PC-3 (cell line): Measurements from ENCODE around the gene ASTN2. TPM values are rescaled to one million over a fixed set of nuclear protein-coding genes. Genes with fewer than 3 reads are reported as not detected.
"Not testable (repeated sequence)": the region's sequence is repeated elsewhere in the genome, so short reads cannot be mapped to it uniquely, and the experiment has no call there.

ENCODE experiments used
- ATAC-seq: fragments of 200-7000 bp; cut with Tn5 transposase; 2 replicates; pipeline ENCODE4 v1.9.1; 2020; ENCODE audit warnings: mild to moderate bottlenecking, moderate library complexity
- BruUV-seq: library from RNA; stranded (reverse); fragments of 400-500 nt; replicated peaks from 2 replicates; lab custom pipeline; 2021; lab: Mats Ljungman, UMichigan
- CTCF ChIA-PET: fragments of 300-600 bp; sonication (Branson Sonifier 250); formaldehyde crosslinking; loops from one replicate; lab custom pipeline; 2022; ENCODE audit warnings: antibody characterized with exemption; lab: Charles Lee
- POLR2A ChIA-PET: fragments of 300-600 bp; sonication (Branson Sonifier 250); formaldehyde crosslinking; loops from one replicate; lab custom pipeline; 2022; ENCODE audit warnings: antibody characterized with exemption; ENCODE audit not compliant: unreplicated experiment; lab: Charles Lee
- DNase-seq: peaks from one replicate; pipeline ENCODE4 v3.0.0-alpha.2; 2015
- H2AFZ ChIP-seq: fragments of 300-600 bp; sonication (generic); 2 replicates; pipeline ENCODE4 v1.6.0; 2016; ENCODE audit warnings: antibody characterized with exemption, low read length
- H3F3A ChIP-seq: fragments of 300-600 bp; sonication (generic); one replicate; pipeline ENCODE4 v1.6.0; 2017; ENCODE audit warnings: antibody characterized with exemption, low read length, control low read depth, mild to moderate bottlenecking; ENCODE audit not compliant: unreplicated experiment
- H3K27ac ChIP-seq: fragments of 300-600 bp; sonication (generic); 2 replicates; pipeline ENCODE4 v1.5.1; 2016; ENCODE audit warnings: mild to moderate bottlenecking, low read length
- H3K27me3 ChIP-seq: fragments of 300-600 bp; sonication (generic); 2 replicates; pipeline ENCODE4 v1.6.1; 2016; ENCODE audit warnings: low read length, mixed read lengths
- H3K36me3 ChIP-seq: fragments of 300-600 bp; sonication (generic); 2 replicates; pipeline ENCODE4 v1.6.1; 2016; ENCODE audit warnings: low read depth, mixed run types, low read length, mixed read lengths
- H3K4me1 ChIP-seq: fragments of 300-600 bp; sonication (generic); 2 replicates; pipeline ENCODE4 v1.5.1; 2016; ENCODE audit warnings: low read length; ENCODE audit not compliant: insufficient read depth
- H3K4me2 ChIP-seq: fragments of 300-600 bp; sonication (generic); 2 replicates; pipeline ENCODE4 v1.6.0; 2016; ENCODE audit warnings: low read length
- H3K4me3 ChIP-seq: fragments of 300-600 bp; sonication (generic); 2 replicates; pipeline ENCODE4 v1.5.1; 2016; ENCODE audit warnings: mild to moderate bottlenecking, low read length, mixed read lengths
- H3K79me2 ChIP-seq: fragments of 300-600 bp; sonication (generic); 2 replicates; pipeline ENCODE4 v1.6.1; 2017; ENCODE audit warnings: low read length, mixed read lengths
- H3K9ac ChIP-seq: fragments of 300-600 bp; sonication (generic); 2 replicates; pipeline ENCODE4 v1.6.0; 2016; ENCODE audit warnings: mild to moderate bottlenecking, low read length
- H3K9me2 ChIP-seq: fragments of 300-600 bp; sonication (generic); replicated peaks from 2 replicates; pipeline ENCODE4 v1.6.1; 2016; ENCODE audit warnings: mixed run types, low read length, mixed read lengths
- H3K9me3 ChIP-seq: fragments of 300-600 bp; sonication (generic); 2 replicates; pipeline ENCODE4 v1.6.1; 2016; ENCODE audit warnings: low read length, mixed read lengths
- H4K20me1 ChIP-seq: fragments of 300-600 bp; sonication (generic); 2 replicates; pipeline ENCODE4 v1.6.1; 2016; ENCODE audit warnings: low read length, mixed read lengths
- CTCF ChIP-seq: fragments of 300-600 bp; sonication (generic); conservative IDR thresholded peaks from 2 replicates; pipeline ENCODE4 v1.5.1; 2017; ENCODE audit warnings: antibody characterized with exemption, low read depth, mild to moderate bottlenecking, low read length
- EZH2 ChIP-seq: fragments of 300-600 bp; sonication (generic); IDR thresholded peaks from one replicate; pipeline ENCODE4 v1.6.1; 2017; ENCODE audit warnings: antibody characterized with exemption, mild to moderate bottlenecking, low read length; ENCODE audit not compliant: unreplicated experiment
- EZH2phosphoT487 ChIP-seq: fragments of 300-600 bp; sonication (generic); IDR thresholded peaks from 2 replicates; pipeline ENCODE4 v1.6.1; 2018; ENCODE audit warnings: mild to moderate bottlenecking, antibody characterized with exemption, low read length, borderline replicate concordance
- intact Hi-C: fragments of 100-400 bp; cut with micrococcal nuclease; formaldehyde crosslinking; loops from 2 replicates; pipeline ENCODE4 v1.9.0; 2023
- total RNA-seq: library from RNA; depleted of rRNA; stranded (reverse); fragments of >200 nt; gene quantifications from 2 replicates; pipeline ENCODE4 v1.2.3, GENCODE V29; 2014

Gene ASTN2
- total RNA-seq, 1 experiment from 2014 or later = 3.5 TPM

- H3F3A ChIP-seq = no peaks in the 10 kb centered on the region
- H3K27me3 ChIP-seq = no peaks in the 10 kb centered on the region
- no peaks in the 10 kb centered on the region for H3K79me2 ChIP-seq
- BruUV-seq = no TSS peak
- no peaks in the 10 kb centered on the region for H3K36me3 ChIP-seq
- no peak for DNase-seq
- H3K4me1 ChIP-seq = no peaks in the 10 kb centered on the region
- no peaks in the 10 kb centered on the region for H4K20me1 ChIP-seq
- no peak for ATAC-seq
- H3K27ac ChIP-seq = no peak overlapping the region
- no peak overlapping the region for H3K4me3 ChIP-seq
- ChIA-PET POLR2A (no interaction called here), CTCF (no interaction called here)
- H3K9me3 ChIP-seq = no peaks in the 10 kb centered on the region
- no peak overlapping the region for H3K4me2 ChIP-seq
- H2AFZ ChIP-seq = no peak overlapping the region
- TF ChIP-seq EZH2phosphoT487 = no peak
- no peak for TF ChIP-seq CTCF
- no peak for TF ChIP-seq EZH2
- intact Hi-C loops = no loop called here
- no peaks in the 10 kb centered on the region for H3K9me2 ChIP-seq
- H3K9ac ChIP-seq = no peak overlapping the region
Observed at GRCh38 chr9:116456490-116457088, 958.3 kb downstream of the ASTN2 start.

GRCh38 chr9:116454539-116454938 is 960.3 kb downstream of the ASTN2 start:
- H3F3A ChIP-seq, H3K9ac ChIP-seq, intact Hi-C loops, CTCF ChIA-PET, H3K27ac ChIP-seq, H3K9me3 ChIP-seq, H3K79me2 ChIP-seq, H4K20me1 ChIP-seq, H3K4me2 ChIP-seq, POLR2A ChIA-PET, ATAC-seq, H3K4me3 ChIP-seq, H3K27me3 ChIP-seq, H3K36me3 ChIP-seq, DNase-seq, BruUV-seq, H2AFZ ChIP-seq, H3K9me2 ChIP-seq, H3K4me1 ChIP-seq: not testable (repeated sequence)

- Histone ChIP-seq H3K4me2 (no peak overlapping the region), H3K79me2 (no peaks in the 10 kb centered on the region), H3K4me1 (no peaks in the 10 kb centered on the region), H2AFZ (no peak overlapping the region), H3K27ac (no peak overlapping the region), H3K4me3 (no peak overlapping the region), H3K9ac (no peak overlapping the region), H3F3A (no peaks in the 10 kb centered on the region), H3K9me3 (no peaks in the 10 kb centered on the region), H3K27me3 (no peaks in the 10 kb centered on the region), H4K20me1 (no peaks in the 10 kb centered on the region), H3K9me2 (no peaks in the 10 kb centered on the region), H3K36me3 (no peaks in the 10 kb centered on the region)
- intact Hi-C loops = no loop called here
- ChIA-PET POLR2A (no interaction called here), CTCF (no interaction called here)
- TF ChIP-seq CTCF (no peak), EZH2 (no peak), EZH2phosphoT487 (no peak)
- BruUV-seq = no TSS peak
- DNase-seq (no peak), ATAC-seq (no peak)
Observed at GRCh38 chr9:116453785-116454184, 961.1 kb downstream of the ASTN2 start.
